Brain microvascular endothelial cell (primary cell): ENCODE results near the gene NF1.
"Not testable (repeated sequence)": the region's sequence is repeated elsewhere in the genome, so short reads cannot be mapped to it uniquely, and the experiment has no call there.

Experiments
- DNase-seq: peaks from one replicate; pipeline ENCODE4 v3.0.0-alpha.2; 2020
- H3K27ac ChIP-seq: fragments of 250-450 bp; sonication (Bioruptor Pico); 2 replicates; pipeline ENCODE4 v1.5.1; 2020; ENCODE audit warnings: mild to moderate bottlenecking, moderate library complexity
- H3K27me3 ChIP-seq: fragments of 250-450 bp; sonication (Bioruptor Pico); replicated peaks from 2 replicates; pipeline ENCODE4 v1.5.1; 2020; ENCODE audit warnings: mild to moderate bottlenecking
- H3K36me3 ChIP-seq: fragments of 250-450 bp; sonication (Bioruptor Pico); replicated peaks from 2 replicates; pipeline ENCODE4 v1.5.1; 2020; ENCODE audit warnings: mild to moderate bottlenecking
- H3K4me3 ChIP-seq: 2 replicates; pipeline ENCODE4 v1.5.1; 2011; ENCODE audit warnings: low read depth, mild to moderate bottlenecking, control low read depth, low read length, moderate library complexity
- CTCF ChIP-seq: IDR thresholded peaks from 2 replicates; pipeline ENCODE4 v1.5.1; 2011; ENCODE audit warnings: low read depth, mild to moderate bottlenecking, moderate library complexity, low read length, control low read depth, inconsistent platforms; ENCODE audit errors: missing control alignments
- in situ Hi-C: cut with HindIII; loops from 2 replicates; pipeline ENCODE4 v1.10.0; 2017; ENCODE audit warnings: low sequenced_read_pairs, low pct_ligation_motif_present

NF1 gene

GRCh38 chr17:31381165-31381668 lies 286.4 kb downstream of the NF1 start:
- no peak for DNase-seq
- in situ Hi-C loops, result no loop called here
- no peak for TF ChIP-seq CTCF
- Histone ChIP-seq H3K4me3 (no peak overlapping the region), H3K27me3 (no peaks in the 10 kb centered on the region), H3K36me3 (peaks cover 8% of the 10 kb centered on the region), H3K27ac (no peak overlapping the region)

GRCh38 chr17:31382668-31383275 lies 288.0 kb downstream of the NF1 start:
- H3K36me3 ChIP-seq, H3K4me3 ChIP-seq, H3K27ac ChIP-seq, in situ Hi-C loops, DNase-seq, H3K27me3 ChIP-seq: not testable (repeated sequence)

GRCh38 chr17:31383488-31383887 lies 288.7 kb downstream of the NF1 start:
- DNase-seq, H3K4me3 ChIP-seq, H3K36me3 ChIP-seq, H3K27ac ChIP-seq, H3K27me3 ChIP-seq, in situ Hi-C loops: not testable (repeated sequence)

- no peak for TF ChIP-seq CTCF
- H3K27me3 ChIP-seq, result peaks cover 8% of the 10 kb centered on the region
- no peak overlapping the region for H3K27ac ChIP-seq
- in situ Hi-C loops, result no loop called here
- no peak for DNase-seq
- H3K4me3 ChIP-seq, result no peak overlapping the region
- H3K36me3 ChIP-seq, result peaks cover 4% of the 10 kb centered on the region
Observed at GRCh38 chr17:31385428-31386285, 290.9 kb downstream of the NF1 start.

- no peak for TF ChIP-seq CTCF
- in situ Hi-C loops, result no loop called here
- DNase-seq, result no peak
- H3K4me3 ChIP-seq, result no peak overlapping the region
- peaks cover 8% of the 10 kb centered on the region for H3K27me3 ChIP-seq
- H3K27ac ChIP-seq, result no peak overlapping the region
- H3K36me3 ChIP-seq, result peaks cover 4% of the 10 kb centered on the region
Observed at GRCh38 chr17:31386542-31387075, 291.8 kb downstream of the NF1 start.

GRCh38 chr17:31387438-31387837 lies 292.7 kb downstream of the NF1 start:
- in situ Hi-C loops, result no loop called here
- TF ChIP-seq CTCF, result no peak
- peaks cover 13% of the 10 kb centered on the region for H3K27me3 ChIP-seq
- no peak overlapping the region for H3K27ac ChIP-seq
- no peak overlapping the region for H3K4me3 ChIP-seq
- H3K36me3 ChIP-seq, result peaks cover under 1% of the 10 kb centered on the region
- DNase-seq, result no peak
